Stimulated activated effector memory CD8-positive, alpha-beta T cell treated with anti-CD3 and anti-CD28 coated beads, Interleukin-12 subunit alpha, Interleukin-12 subunit beta, amount 100 ng/mL, for 72 hours (primary cell): ENCODE results near the gene PLAAT2.
"Not testable (repeated sequence)": the region's sequence is repeated elsewhere in the genome, so short reads cannot be mapped to it uniquely, and the experiment has no call there.

Experiments used
- ATAC-seq: fragments of 150-1000 bp; cut with Tn5 transposase; 2 replicates; pipeline ENCODE4 v1.10.0; 2021
- DNase-seq, 2 donors: peaks; one replicate each; pipeline ENCODE4 v3.0.0; 2021 to 2022; ENCODE audit warnings: low spot score in 2 of 2
- H3K27ac Mint-ChIP-seq: one replicate; pipeline ENCODE4 v1.8.0; 2022; ENCODE audit warnings: mild to moderate bottlenecking, mixed read lengths
- H3K36me3 Mint-ChIP-seq: one replicate; pipeline ENCODE4 v1.8.0; 2022; ENCODE audit warnings: mild to moderate bottlenecking, mixed read lengths
- H3K4me1 Mint-ChIP-seq: one replicate; pipeline ENCODE4 v1.8.0; 2022; ENCODE audit warnings: mixed read lengths
- H3K4me3 Mint-ChIP-seq: one replicate; pipeline ENCODE4 v1.8.0; 2022; ENCODE audit warnings: mild to moderate bottlenecking, mixed read lengths
- H3K9me3 Mint-ChIP-seq: one replicate; pipeline ENCODE4 v1.8.0; 2022; ENCODE audit warnings: mixed read lengths

The PLAAT2 gene

DNA sequence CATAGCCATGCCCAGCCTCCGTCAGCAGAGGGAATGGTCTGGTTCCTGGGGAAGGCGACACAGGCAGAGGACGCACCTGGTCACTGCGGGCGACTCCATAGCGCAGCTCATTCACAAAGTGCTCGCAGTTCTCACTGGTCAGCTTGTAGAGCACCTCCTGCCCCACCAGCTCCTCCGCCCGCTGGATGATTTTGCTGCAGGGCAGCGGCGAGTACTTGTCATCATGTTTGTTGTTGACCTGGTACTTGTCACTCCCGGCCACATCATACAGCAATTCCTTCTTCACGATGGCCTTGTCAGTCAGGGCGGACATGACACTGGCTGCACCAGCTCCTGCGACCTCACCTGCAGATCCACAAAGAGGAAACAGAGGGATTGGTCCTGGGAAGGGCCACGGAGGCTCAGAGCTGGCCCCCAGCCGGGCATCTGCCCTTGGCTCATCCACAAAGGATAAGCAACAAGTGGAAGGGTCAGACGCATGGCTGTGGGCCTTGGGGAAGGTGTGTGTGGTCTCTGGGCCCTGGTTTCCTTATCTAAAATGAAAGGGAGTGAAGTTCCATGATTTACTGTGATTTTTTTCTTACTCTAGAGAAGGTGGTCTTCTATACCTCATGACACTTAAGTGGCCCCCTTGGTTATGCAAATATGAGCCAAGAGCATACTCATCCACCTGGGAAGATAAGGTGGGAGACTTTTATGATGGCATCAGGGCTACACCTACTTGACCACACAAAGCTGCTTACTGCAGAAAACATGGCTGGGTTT, 27.0 kb upstream of the PLAAT2 start:
- no peaks in the 10 kb centered on the region for H3K9me3 Mint-ChIP-seq
- no peak overlapping the region for H3K4me3 Mint-ChIP-seq
- ATAC-seq (no peak), DNase-seq (no peak)
- peaks cover 6% of the 10 kb centered on the region for H3K4me1 Mint-ChIP-seq
- H3K27ac Mint-ChIP-seq = peak overlapping the region; percentile 69
- peaks cover 45% of the 10 kb centered on the region for H3K36me3 Mint-ChIP-seq

DNA sequence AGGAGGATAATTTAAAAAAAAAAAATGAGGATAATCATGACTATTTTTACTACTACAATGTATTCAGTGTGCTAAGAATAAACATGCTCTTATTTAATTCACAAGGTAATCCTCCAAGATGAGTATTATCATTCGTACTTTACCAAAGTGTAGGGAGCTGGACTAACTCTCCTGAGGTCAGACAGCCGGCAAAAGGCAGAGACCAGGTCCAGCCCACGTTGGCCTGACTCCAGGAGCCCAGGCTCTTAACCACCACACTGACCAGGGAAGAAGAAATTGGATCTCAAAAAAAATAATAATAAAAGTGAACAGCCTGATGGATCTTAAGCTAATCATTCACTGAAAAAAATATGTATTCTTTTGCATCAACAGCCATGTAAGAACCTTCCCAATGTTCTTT, 25.8 kb upstream of the PLAAT2 start:
- Mint-ChIP-seq H3K9me3 (no peaks in the 10 kb centered on the region), H3K4me1 (peaks cover 6% of the 10 kb centered on the region), H3K27ac (peak overlapping the region; percentile 41), H3K36me3 (peaks cover 44% of the 10 kb centered on the region), H3K4me3 (no peak overlapping the region)
- DNase-seq (no peak), ATAC-seq (no peak)

DNA sequence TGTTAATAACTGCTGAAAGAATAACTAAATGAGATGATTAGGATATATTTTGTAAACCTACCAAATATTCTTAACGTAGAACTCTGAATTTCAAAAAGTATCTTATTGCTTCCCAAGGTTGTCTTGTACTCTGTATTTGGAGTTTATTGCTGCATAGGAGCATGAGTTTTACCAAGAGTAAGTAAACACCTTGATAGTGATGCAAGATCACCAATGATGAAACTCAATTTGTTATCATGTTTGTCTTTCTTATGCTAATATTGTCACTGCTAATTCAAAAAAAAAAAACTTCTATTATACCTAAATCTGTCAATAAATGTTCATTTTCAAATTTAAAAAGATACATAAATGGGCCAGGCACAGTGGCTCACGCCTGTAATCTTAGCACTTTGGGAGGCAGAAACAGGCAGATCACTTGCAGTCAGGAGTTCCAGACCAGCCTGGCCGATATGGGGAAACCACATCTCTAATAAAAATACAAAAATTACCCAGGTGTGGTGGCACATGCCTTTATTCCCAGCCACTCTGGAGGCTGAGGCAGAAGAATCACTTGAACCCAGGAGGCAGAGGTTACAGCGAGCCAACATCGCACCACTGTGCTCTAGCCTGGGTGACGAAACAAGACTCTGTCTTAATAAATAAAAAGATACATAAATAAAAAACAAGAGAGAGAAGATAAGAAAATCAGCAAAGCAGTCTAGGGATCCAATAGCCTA, 23.4 kb upstream of the PLAAT2 start:
- Mint-ChIP-seq H3K4me3 (no peak overlapping the region), H3K27ac (no peak overlapping the region), H3K36me3 (peaks cover 51% of the 10 kb centered on the region), H3K4me1 (peaks cover 29% of the 10 kb centered on the region), H3K9me3 (peaks cover 5% of the 10 kb centered on the region)
- DNase-seq = no peak
- no peak for ATAC-seq

DNA sequence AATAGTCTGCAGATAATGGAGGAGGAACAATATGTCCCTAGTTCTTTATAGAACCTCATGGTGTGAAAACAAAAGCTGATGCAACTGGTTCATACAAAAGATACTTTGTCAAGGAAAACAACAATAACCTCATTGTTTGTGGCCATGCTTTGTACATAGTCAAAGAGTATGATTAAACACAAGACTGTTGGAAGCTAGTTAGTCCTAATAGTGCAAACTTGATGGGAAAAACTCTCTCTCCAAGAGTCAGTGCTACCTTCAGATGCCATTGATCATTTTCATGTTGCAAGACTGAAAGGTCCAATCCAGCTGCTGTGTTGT, 20.1 kb upstream of the PLAAT2 start:
- no peak for ATAC-seq
- H3K9me3 Mint-ChIP-seq = peaks cover 6% of the 10 kb centered on the region
- DNase-seq = no peak
- H3K4me1 Mint-ChIP-seq = peaks cover 25% of the 10 kb centered on the region
- H3K4me3 Mint-ChIP-seq = no peak overlapping the region
- H3K36me3 Mint-ChIP-seq = peaks cover 30% of the 10 kb centered on the region
- no peak overlapping the region for H3K27ac Mint-ChIP-seq

DNA sequence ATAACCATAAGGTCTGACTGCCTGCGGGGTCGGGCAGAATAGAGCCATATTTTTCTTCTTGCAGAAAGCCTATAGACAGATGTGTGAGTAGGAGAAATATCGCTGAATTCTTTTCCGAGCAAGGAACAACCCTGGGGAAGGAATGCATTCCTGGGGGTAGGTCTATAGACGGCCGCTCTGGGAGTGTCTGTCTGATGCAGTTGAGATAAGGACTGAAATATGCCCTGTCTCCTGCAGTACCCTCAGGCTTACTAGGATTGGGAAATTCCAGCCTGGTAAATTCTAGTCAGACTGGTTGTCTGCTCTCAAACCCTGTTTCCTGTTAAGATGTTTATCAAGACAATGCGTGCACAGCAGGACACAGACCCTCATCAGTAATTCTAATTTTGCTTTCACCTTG, 18.0 kb upstream of the PLAAT2 start:
- not testable (repeated sequence) for DNase-seq, H3K9me3 Mint-ChIP-seq, ATAC-seq, H3K4me3 Mint-ChIP-seq
- Mint-ChIP-seq H3K36me3 (peaks cover 20% of the 10 kb centered on the region), H3K4me1 (peaks cover 25% of the 10 kb centered on the region), H3K27ac (peak overlapping the region; percentile 41)

DNA sequence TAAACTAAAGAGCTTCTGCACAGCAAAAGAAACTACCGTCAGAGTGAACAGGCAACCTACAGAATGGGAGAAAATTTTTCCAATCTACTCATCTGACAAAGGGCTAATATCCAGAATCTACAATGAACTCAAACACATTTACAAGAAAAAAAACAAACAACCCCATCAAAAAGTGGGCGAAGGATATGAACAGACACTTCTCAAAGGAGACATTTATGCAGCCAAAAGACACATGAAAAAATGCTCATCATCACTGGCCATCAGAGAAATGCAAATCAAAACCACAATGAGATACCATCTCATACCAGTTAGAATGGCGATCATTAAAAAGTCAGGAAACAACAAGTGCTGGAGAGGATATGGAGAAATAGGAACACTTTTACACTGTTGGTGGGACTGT, 15.7 kb upstream of the PLAAT2 start:
- not testable (repeated sequence) for ATAC-seq, DNase-seq, H3K9me3 Mint-ChIP-seq, H3K4me3 Mint-ChIP-seq, H3K27ac Mint-ChIP-seq
- Mint-ChIP-seq H3K4me1 (peaks cover 41% of the 10 kb centered on the region), H3K36me3 (peaks cover 19% of the 10 kb centered on the region)

DNA sequence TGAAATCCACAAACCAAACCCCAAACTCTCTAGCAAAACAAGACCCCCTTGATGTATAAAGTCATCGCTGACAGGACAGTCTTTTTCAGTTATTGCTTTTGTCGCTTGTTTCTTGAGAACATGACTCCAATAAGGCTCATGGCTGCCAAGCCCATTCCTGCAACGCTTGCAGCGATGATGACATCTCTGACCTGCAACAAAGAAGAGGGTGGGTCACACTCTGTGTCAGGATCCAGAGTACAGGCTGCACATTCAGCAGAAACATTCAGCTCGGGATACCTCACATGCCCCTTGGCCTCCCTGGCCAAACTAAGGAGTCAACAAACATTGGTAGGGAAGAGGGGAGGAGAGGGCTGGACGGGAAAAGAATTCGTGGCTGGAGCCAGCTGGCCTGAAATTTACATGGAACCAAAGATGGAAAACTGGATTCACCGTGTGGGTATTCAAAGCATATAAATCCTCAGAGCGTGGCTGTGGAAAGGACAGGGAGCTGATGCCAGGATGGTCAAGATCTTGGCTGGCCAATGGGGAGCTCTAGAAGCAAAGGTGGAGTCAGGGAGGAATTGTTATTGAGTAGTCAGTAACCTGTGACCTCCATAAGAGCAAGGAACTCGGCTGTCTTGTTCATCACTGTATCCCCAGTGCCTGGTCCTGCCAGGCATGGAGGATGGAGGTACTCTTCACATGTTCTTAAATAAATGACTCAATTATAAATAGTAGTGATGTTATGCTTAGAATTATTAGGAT, 11.8 kb upstream of the PLAAT2 start:
- DNase-seq (no peak), ATAC-seq (no peak)
- peak overlapping the region; percentile 71 for H3K4me3 Mint-ChIP-seq
- no peaks in the 10 kb centered on the region for H3K9me3 Mint-ChIP-seq
- peak overlapping the region; percentile 92 for H3K27ac Mint-ChIP-seq
- peaks cover 22% of the 10 kb centered on the region for H3K36me3 Mint-ChIP-seq
- peaks cover 32% of the 10 kb centered on the region for H3K4me1 Mint-ChIP-seq

DNA sequence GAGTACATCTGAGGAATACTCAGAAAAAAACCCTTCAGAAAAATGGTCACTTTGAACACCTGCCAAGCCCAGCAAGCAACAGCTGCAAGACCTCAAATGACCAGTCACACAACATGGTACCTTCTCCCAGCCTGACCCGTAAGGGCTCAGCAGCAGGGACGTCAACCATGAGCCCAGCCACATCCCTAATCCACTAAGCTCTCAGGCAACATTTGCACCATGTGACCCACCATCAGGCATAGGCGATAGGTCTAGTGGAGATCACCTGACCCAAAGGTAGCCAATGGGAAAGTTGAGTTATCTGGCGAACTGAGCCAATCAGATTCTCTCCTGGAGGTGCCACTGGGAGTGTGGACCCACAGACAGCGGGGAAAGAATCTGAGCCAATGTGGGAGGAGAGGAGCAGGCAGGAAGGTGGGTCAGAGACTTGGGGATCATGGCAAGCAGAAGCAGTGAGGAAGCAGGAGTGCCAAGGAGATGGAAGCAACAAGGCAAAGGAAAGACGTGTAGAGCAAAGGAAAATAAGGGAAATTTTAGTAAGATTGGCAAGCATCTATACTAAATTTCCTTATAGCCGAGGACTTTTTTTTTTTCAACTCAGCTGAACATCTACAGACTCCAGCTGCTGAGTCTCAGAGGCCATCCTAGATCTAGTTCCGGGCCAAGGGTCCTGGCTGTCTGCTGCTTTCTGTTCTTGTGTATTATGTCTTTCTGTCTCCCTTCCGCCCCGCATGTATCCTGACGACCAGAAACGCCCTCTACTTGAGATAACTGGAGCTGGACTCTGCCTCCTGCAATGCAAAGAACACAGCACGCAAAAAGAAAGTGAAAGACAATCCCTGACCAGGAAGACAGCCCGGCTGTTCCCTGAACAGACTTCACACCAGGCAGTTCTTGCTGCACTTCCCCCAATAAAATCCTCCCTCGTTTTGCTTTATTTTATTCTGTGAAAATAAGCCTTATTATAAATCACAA, 11.0 kb upstream of the PLAAT2 start:
- H3K36me3 Mint-ChIP-seq = peaks cover 22% of the 10 kb centered on the region
- ATAC-seq (peak; percentile 65), DNase-seq (no peak)
- peak overlapping the region; percentile 71 for H3K4me3 Mint-ChIP-seq
- peaks cover 32% of the 10 kb centered on the region for H3K4me1 Mint-ChIP-seq
- H3K9me3 Mint-ChIP-seq = no peaks in the 10 kb centered on the region
- peak overlapping the region; percentile 92 for H3K27ac Mint-ChIP-seq

DNA sequence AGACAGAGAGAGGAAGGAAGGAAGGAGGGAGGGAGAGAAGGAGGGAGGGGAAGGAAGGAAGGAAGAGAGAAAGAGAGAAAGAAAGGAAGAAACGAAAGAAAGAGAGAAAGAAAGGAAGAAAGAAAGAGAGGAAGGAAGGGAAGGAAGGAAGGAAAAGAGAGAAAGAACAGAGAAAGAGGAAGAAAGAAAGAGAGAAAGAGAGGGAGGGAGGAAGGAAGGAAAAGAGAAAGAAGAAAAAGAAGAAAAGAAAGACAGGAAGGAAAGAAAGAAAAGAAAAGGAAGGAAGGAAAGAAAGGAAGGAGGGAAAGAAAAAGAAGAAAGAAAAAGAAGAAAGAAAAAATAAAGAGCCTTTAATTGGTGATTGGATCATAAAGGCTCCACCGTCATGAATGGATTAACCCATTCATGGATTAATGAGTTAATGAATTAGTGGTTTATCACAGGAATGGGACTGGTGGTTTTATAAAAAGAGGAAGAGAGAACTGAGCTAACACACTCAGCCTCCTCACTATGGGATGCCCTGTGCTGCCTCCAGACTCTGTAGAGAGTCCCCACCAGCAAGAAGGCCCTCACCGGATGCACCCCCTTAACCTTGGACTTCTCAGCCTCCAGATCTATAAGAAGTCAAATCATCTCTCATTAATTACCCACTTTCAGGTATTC, 9.0 kb upstream of the PLAAT2 start:
- no peak for DNase-seq
- no peak overlapping the region for H3K4me3 Mint-ChIP-seq
- H3K9me3 Mint-ChIP-seq = no peaks in the 10 kb centered on the region
- peaks cover 22% of the 10 kb centered on the region for H3K36me3 Mint-ChIP-seq
- peak overlapping the region; percentile 32 for H3K27ac Mint-ChIP-seq
- ATAC-seq = no peak
- H3K4me1 Mint-ChIP-seq = peaks cover 42% of the 10 kb centered on the region

DNA sequence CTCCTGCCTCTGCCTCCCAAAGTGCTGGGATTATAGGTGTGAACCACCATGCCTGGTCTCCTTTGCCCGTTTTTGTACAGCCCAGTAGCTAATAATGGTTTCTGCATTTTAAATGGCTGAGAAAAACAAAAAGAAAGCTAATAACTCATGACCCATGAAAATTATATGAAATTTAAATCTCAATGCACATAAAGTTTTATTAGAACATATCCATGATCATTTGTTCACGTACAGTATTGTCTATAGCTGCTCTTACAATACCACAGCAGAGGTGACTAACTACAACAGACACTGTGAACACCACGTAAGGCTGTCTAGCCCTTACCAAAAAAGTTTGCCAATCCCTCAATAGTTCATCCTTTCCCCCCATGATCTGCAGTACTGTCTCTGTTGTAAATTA, 6.4 kb upstream of the PLAAT2 start:
- no peak for DNase-seq
- Mint-ChIP-seq H3K9me3 (no peaks in the 10 kb centered on the region), H3K4me3 (no peak overlapping the region), H3K36me3 (peaks cover 27% of the 10 kb centered on the region), H3K27ac (peak overlapping the region; percentile 2), H3K4me1 (peaks cover 49% of the 10 kb centered on the region)
- ATAC-seq = no peak

DNA sequence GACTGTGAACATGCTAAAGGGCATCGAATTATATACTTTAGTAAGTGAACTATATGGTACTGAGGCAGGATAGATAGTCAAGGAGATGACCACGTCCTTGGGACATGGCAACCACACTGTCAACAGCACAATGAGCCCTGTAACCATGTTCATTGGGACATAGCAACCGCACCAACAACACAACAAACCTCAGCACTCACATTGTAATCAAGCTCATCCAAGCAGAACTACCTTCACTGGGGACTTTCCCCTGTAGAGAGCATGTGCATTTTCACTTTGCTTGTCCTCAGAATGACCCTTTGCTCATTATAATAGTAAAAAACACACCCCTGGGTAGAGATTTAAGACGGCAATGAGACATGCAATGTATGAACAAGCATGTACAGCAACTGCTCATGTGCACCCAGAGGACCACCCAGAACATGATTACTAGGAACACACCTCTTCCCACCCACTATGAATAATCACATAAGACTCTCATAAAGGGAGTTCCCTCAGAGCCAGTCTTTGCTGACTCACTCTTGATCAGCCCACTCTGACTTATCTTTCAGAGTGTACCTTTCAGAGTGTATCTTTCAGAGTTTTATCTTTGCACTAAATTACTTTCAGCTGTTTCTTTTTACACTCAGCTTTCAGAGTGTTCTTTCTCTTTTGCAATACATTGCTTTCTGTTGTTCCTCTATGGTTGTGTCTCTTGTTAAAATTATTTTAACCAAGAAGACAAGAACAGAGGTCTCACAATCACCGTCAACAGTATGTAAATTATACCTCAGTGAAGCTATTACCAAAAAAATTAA, 4.1 kb upstream of the PLAAT2 start:
- ATAC-seq (peak; percentile 91), DNase-seq (peak; percentile 31 to 78)
- H3K4me1 Mint-ChIP-seq = peaks cover 48% of the 10 kb centered on the region
- peak overlapping the region; percentile 98 for H3K27ac Mint-ChIP-seq
- no peaks in the 10 kb centered on the region for H3K9me3 Mint-ChIP-seq
- peak overlapping the region; percentile 46 for H3K4me3 Mint-ChIP-seq
- H3K36me3 Mint-ChIP-seq = peaks cover 17% of the 10 kb centered on the region

DNA sequence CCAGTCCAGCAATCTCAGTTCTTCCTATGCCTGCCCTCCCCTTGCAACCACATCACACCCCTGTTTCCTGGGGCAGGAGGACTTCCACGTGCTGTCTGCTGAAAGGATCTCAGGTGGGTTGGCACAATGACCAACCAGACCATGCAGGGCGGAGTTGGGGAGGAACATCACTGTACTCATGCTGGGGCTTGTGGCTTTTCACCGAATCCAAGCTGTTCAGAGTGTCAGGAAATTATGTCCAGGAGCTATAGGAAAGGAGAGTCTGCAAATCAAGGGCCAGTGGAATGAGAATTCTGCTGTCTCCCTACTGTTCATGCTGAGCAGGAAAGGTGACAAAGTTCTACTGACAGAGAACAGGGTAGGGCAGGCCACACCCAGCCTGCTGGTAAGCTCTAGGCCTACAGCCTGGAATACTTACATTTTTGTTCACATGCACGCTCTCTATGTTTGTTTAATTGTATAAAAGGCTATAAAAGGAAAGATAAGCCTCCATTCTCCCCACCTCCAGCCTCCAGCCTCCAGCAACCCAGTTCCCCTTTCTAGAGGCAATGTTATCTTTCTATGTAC, 1.7 kb upstream of the PLAAT2 start:
- no peak for ATAC-seq
- peaks cover 11% of the 10 kb centered on the region for H3K36me3 Mint-ChIP-seq
- H3K4me3 Mint-ChIP-seq = no peak overlapping the region
- H3K4me1 Mint-ChIP-seq = peaks cover 54% of the 10 kb centered on the region
- peak in 1 of 2 donors; percentile 51 for DNase-seq
- H3K27ac Mint-ChIP-seq = no peak overlapping the region
- no peaks in the 10 kb centered on the region for H3K9me3 Mint-ChIP-seq

DNA sequence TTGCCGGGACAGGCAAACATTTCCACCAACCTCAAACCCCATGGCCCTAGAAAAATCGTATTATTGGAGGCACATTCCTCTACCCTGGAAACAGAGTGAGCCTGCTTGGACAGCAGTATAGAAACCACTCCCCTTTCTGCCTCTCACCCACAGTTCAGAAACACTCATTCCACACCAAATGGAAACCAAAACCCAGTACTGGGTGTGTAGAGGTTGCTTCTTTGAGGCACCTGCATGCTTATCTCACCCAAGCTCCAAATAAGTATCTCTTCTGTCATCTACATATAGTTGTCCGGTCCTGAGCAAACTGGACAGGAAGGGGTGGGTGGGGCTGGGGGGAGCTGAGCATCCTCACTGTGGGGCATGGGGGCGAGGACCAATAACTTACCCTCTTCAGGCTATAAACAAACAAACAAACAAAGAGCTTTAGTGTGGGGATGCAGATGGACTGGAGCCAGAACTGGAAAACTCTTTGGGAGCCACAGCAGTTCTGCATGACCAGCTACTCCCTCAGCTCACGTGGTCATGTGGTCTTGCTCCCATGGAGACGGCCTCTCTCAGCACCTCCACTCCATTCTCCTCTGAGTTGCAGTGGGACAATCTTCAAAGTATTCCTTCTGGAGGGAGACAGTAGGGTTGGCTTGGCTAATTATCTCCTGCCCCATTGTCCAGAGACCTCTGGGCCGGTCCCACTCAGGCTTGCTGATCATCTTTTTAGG, 1.0 kb upstream of the PLAAT2 start:
- peaks cover 11% of the 10 kb centered on the region for H3K36me3 Mint-ChIP-seq
- peaks cover 54% of the 10 kb centered on the region for H3K4me1 Mint-ChIP-seq
- no peak overlapping the region for H3K27ac Mint-ChIP-seq
- peak; percentile 18 to 71 for DNase-seq
- peak; percentile 75 for ATAC-seq
- H3K9me3 Mint-ChIP-seq = no peaks in the 10 kb centered on the region
- H3K4me3 Mint-ChIP-seq = peak overlapping the region; percentile 15
